H1 (cell line): Measurements from ENCODE around the gene HS6ST3. TPM values are rescaled to one million over a fixed set of nuclear protein-coding genes. Genes with fewer than 3 reads are reported as not detected.

Experiments
- ATF3 ChIP-seq: IDR thresholded peaks from 2 replicates; pipeline ENCODE4 v1.6.1; 2011; ENCODE audit warnings: low read depth, mild to moderate bottlenecking, low read length; ENCODE audit not compliant: insufficient read depth
- CHD7 ChIP-seq: fragments of 300-600 bp; sonication (generic); IDR thresholded peaks from 2 replicates; pipeline ENCODE4 v1.7.1; 2012; ENCODE audit warnings: low read length, moderate library complexity, mild to moderate bottlenecking, inconsistent platforms; ENCODE audit not compliant: insufficient replicate concordance
- FOSL1 ChIP-seq: IDR thresholded peaks from 2 replicates; pipeline ENCODE4 v1.6.1; 2011; ENCODE audit warnings: mild to moderate bottlenecking, low read depth, low read length, moderate library complexity; ENCODE audit not compliant: insufficient read depth
- HDAC6 ChIP-seq: IDR thresholded peaks from one replicate; pipeline ENCODE4 v1.7.1; 2012; ENCODE audit warnings: low read depth, mild to moderate bottlenecking, inconsistent platforms, low read length, moderate library complexity
- NRF1 ChIP-seq: IDR thresholded peaks from 2 replicates; pipeline ENCODE4 v1.6.1; 2011; ENCODE audit warnings: mild to moderate bottlenecking, low read depth, low read length, improper control_type of control experiment
- POLR2AphosphoS5 ChIP-seq: IDR thresholded peaks from 2 replicates; pipeline ENCODE4 v1.6.1; 2011; ENCODE audit warnings: low read depth, low read length
- SIN3A ChIP-seq, 2 experiments: IDR thresholded peaks in 1 of 2; conservative IDR thresholded peaks in 1 of 2; 2 replicates each; pipeline ENCODE4 v1.6.1; 2011 to 2012; ENCODE audit warnings: low read length in 2 of 2, improper control_type of control experiment in 1 of 2, low read depth in 1 of 2, mild to moderate bottlenecking in 1 of 2
- polyA plus RNA-seq, 7 experiments: library from polyadenylated mRNA; depleted of rRNA in 3 of 7; stranded (reverse) in 5 of 7; unstranded in 2 of 7; fragments of >200 nt in 5 of 7; fragments of 200-250 nt in 2 of 7; gene quantifications; 1 replicate in 5 of 7; 2 replicates in 1 of 7; 4 replicates in 1 of 7; pipeline versions ENCODE4 v1.2.1 to v1.2.3, GENCODE V29; 2011 to 2013; ENCODE audit warnings: missing spikeins in 2 of 7, mixed read lengths in 2 of 7
- total RNA-seq: library from RNA; stranded (reverse); fragmentation: NEBNext Ultra II Directional; extraction: Animal tissue kit (Norgen Biotek cat#: 25700); gene quantifications from 2 replicates; pipeline ENCODE4 v1.2.1, GENCODE V29; 2021
- TF ChIP-seq, protein P1 (sequence below): IDR thresholded peaks from 2 replicates; pipeline ENCODE4 v1.6.1; 2011; ENCODE audit warnings: low read length, improper control_type of control experiment

HS6ST3 gene
- total and polyA plus RNA-seq, 2 of the 8 experiments (the other 6 are each of a cell fraction or from before 2014, with no cell fraction given), result 0.45 to 1.2 TPM

DNA sequence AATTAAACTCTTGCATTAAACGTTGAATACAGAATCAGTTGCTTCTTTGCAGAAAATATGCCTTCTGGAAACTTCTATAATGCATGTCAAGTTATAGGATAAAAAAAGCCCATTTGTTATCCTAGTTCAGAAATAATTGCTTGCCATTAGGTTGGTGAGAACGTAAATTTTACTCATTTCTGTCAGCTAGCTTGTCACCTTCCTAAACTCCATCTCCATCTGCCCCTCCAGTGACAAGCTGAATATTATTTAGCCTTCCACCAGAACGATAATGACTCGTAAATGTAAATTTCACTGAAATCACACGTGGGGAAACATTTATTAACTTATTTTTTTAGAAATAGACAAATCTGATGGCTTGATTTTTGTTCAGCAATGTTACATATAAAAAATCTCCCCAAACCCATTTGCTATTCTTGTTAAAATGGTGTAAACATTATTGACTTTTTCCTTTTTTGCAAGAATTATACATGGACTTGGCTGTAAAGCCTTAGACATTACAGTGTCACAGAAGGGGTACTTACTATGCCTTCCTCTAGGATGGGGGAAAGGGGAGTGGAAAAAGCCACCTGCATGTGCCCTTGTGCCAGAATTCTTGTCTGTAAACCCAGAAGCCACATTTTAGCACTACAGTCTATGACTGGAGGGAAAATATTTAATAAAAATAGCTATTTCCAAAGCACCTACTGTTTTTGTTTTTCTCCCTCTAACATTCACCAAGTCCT lies 577.5 kb downstream of the HS6ST3 start (continued):
- TF ChIP-seq CHD7, result no peak
- no peak for TF ChIP-seq HDAC6
- TF ChIP-seq FOSL1, result no peak
- TF ChIP-seq ATF3, result no peak
- no peak for TF ChIP-seq SIN3A (conservative IDR thresholded peaks at IDR 0.05 in 1 of 2, IDR thresholded peaks at IDR 0.05 in 1 of 2; ENCODE audit: low read depth in 1 of 2, low read length in 2 of 2)
- no peak for TF ChIP-seq POLR2AphosphoS5
- no peak for TF ChIP-seq NRF1
- TF ChIP-seq, protein P1, sequence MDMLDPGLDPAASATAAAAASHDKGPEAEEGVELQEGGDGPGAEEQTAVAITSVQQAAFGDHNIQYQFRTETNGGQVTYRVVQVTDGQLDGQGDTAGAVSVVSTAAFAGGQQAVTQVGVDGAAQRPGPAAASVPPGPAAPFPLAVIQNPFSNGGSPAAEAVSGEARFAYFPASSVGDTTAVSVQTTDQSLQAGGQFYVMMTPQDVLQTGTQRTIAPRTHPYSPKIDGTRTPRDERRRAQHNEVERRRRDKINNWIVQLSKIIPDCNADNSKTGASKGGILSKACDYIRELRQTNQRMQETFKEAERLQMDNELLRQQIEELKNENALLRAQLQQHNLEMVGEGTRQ, result no peak
